Kidney (tissue), 14 donors: ENCODE measurements around the gene TSBP1. TPM values are rescaled to one million over a fixed set of nuclear protein-coding genes. Genes with fewer than 3 reads are reported as not detected.

Source experiments
- DNase-seq, 5 donors: peaks; one replicate each; pipeline ENCODE4 v3.0.0-alpha.2; 2013 to 2020
- FAIRE-seq: peaks from 2 replicates; lab custom pipeline; 2012; peaks lifted over from hg19 to GRCh38; lab: Jason Lieb, UNC
- H3K27ac ChIP-seq, 2 donors: one replicate each; pipeline ENCODE4 v1.7.0; 2013; ENCODE audit warnings: low read depth in 2 of 2, low read length in 2 of 2, inconsistent platforms in 1 of 2
- H3K27me3 ChIP-seq: one replicate; pipeline ENCODE4 v1.7.1; 2013; ENCODE audit warnings: low read length, inconsistent platforms; ENCODE audit not compliant: control insufficient read depth, insufficient read depth
- H3K36me3 ChIP-seq, 3 donors: one replicate each; pipeline versions ENCODE4 v1.7.0 to v1.7.1; 2013; ENCODE audit warnings: low read length in 3 of 3, control low read depth in 1 of 3, inconsistent platforms in 1 of 3; ENCODE audit not compliant: insufficient read depth in 3 of 3, control insufficient read depth in 2 of 3
- H3K4me1 ChIP-seq, 3 donors: one replicate each; pipeline versions ENCODE4 v1.7.0 to v1.7.1; 2013; ENCODE audit warnings: low read length in 3 of 3, inconsistent platforms in 1 of 3, low read depth in 1 of 3; ENCODE audit not compliant: control insufficient read depth in 2 of 3, insufficient read depth in 2 of 3
- H3K4me3 ChIP-seq, 3 donors: one replicate each; pipeline versions ENCODE4 v1.7.0 to v1.8.1; 2013; ENCODE audit warnings: low read length in 3 of 3, control low read depth in 1 of 3, inconsistent platforms in 1 of 3
- H3K9ac ChIP-seq, 3 donors: one replicate each; pipeline versions ENCODE4 v1.7.0 to v1.7.1; 2013; ENCODE audit warnings: low read length in 3 of 3, control low read depth in 1 of 3, inconsistent platforms in 1 of 3
- H3K9me3 ChIP-seq, 3 donors: one replicate each; pipeline versions ENCODE4 v1.7.0 to v1.7.1; 2013; ENCODE audit warnings: low read length in 3 of 3, control low read depth in 1 of 3, inconsistent platforms in 1 of 3; ENCODE audit not compliant: control insufficient read depth in 2 of 3, insufficient read depth in 1 of 3
- intact Hi-C: fragments of 100-400 bp; cut with DNase I; formaldehyde crosslinking; loops from one replicate; pipeline ENCODE4 v1.11.1; 2022
- polyA plus RNA-seq: library from polyadenylated mRNA; stranded (reverse); fragments of 350-450 nt; fragmentation: Illumina TruSeq; extraction: RNeasy Lipid Tissue Mini Kit (QIAGEN cat#74804); gene quantifications from one replicate; pipeline ENCODE4 v1.2.3, GENCODE V29; 2014; ENCODE audit warnings: low read depth, low replicate concordance; ENCODE audit not compliant: insufficient read depth
- total RNA-seq: library from RNA; stranded (reverse); fragmentation: NEBNext Ultra II Directional; extraction: Animal tissue kit (Norgen Biotek cat#: 25700); gene quantifications from one replicate; pipeline ENCODE4 v1.2.1, GENCODE V29; 2021
- TF ChIP-seq, protein P1 (sequence below): IDR thresholded peaks from 3 replicates; pipeline ENCODE4 v1.5.1; 2012; ENCODE audit warnings: mild to moderate bottlenecking, moderate library complexity, borderline replicate concordance; ENCODE audit not compliant: insufficient read depth; ENCODE audit errors: extremely low read depth
- donor health status: control.
- donor health status: control.
- donor health status: control.
- donor health status: control.
- donor health status: control.
- donor health status: DM: yes; HTN: yes; CAD: no.
- donor health status: Normal renal cell carcinoma (clear cell type).

The TSBP1 gene
- total and polyA plus RNA-seq, 2 donors from 2014 or later = not detected

- Histone ChIP-seq H3K27ac (no peak overlapping the region), H3K36me3 (no peaks in the 10 kb centered on the region), H3K27me3 (no peaks in the 10 kb centered on the region), H3K4me1 (no peaks in the 10 kb centered on the region), H3K4me3 (no peak overlapping the region), H3K9me3 (no peaks in the 10 kb centered on the region), H3K9ac (no peak overlapping the region)
- TF ChIP-seq, protein P1, sequence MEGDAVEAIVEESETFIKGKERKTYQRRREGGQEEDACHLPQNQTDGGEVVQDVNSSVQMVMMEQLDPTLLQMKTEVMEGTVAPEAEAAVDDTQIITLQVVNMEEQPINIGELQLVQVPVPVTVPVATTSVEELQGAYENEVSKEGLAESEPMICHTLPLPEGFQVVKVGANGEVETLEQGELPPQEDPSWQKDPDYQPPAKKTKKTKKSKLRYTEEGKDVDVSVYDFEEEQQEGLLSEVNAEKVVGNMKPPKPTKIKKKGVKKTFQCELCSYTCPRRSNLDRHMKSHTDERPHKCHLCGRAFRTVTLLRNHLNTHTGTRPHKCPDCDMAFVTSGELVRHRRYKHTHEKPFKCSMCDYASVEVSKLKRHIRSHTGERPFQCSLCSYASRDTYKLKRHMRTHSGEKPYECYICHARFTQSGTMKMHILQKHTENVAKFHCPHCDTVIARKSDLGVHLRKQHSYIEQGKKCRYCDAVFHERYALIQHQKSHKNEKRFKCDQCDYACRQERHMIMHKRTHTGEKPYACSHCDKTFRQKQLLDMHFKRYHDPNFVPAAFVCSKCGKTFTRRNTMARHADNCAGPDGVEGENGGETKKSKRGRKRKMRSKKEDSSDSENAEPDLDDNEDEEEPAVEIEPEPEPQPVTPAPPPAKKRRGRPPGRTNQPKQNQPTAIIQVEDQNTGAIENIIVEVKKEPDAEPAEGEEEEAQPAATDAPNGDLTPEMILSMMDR = no peak
- intact Hi-C loops = no loop called here
- no peak for FAIRE-seq
- DNase-seq = no peak
These were observed 7.8 kb upstream of the TSBP1 start for GRCh38 chr6:32379545-32379944.

GRCh38 chr6:32375739-32376529 is 4.2 kb upstream of the TSBP1 start:
- no peaks in the 10 kb centered on the region for H3K4me1 ChIP-seq
- H3K9me3 ChIP-seq = no peaks in the 10 kb centered on the region
- FAIRE-seq (no peak), DNase-seq (no peak)
- H3K27me3 ChIP-seq = no peaks in the 10 kb centered on the region
- H3K9ac ChIP-seq = no peak overlapping the region
- intact Hi-C loops = no loop called here
- H3K36me3 ChIP-seq = no peaks in the 10 kb centered on the region
- H3K4me3 ChIP-seq = no peak overlapping the region
- H3K27ac ChIP-seq = no peak overlapping the region
- TF ChIP-seq, protein P1 = no peak

- intact Hi-C loops = no loop called here
- Histone ChIP-seq H3K27ac (no peak overlapping the region), H3K9ac (no peak overlapping the region), H3K9me3 (no peaks in the 10 kb centered on the region), H3K4me1 (no peaks in the 10 kb centered on the region), H3K36me3 (no peaks in the 10 kb centered on the region), H3K27me3 (no peaks in the 10 kb centered on the region), H3K4me3 (no peak overlapping the region)
- TF ChIP-seq, protein P1 = no peak
- FAIRE-seq (no peak), DNase-seq (no peak)
These were observed 474 bp downstream of the TSBP1 start for GRCh38 chr6:32371229-32371628.

GRCh38 chr6:32370505-32370904 is 1.2 kb downstream of the TSBP1 start:
- Histone ChIP-seq H3K27ac (no peak overlapping the region), H3K9ac (no peak overlapping the region), H3K9me3 (no peaks in the 10 kb centered on the region), H3K4me3 (no peak overlapping the region), H3K4me1 (no peaks in the 10 kb centered on the region), H3K36me3 (no peaks in the 10 kb centered on the region), H3K27me3 (no peaks in the 10 kb centered on the region)
- TF ChIP-seq, protein P1 = no peak
- no peak for FAIRE-seq
- intact Hi-C loops = no loop called here
- no peak for DNase-seq
